ENCODE results near the gene NFE2L3.

DNA sequence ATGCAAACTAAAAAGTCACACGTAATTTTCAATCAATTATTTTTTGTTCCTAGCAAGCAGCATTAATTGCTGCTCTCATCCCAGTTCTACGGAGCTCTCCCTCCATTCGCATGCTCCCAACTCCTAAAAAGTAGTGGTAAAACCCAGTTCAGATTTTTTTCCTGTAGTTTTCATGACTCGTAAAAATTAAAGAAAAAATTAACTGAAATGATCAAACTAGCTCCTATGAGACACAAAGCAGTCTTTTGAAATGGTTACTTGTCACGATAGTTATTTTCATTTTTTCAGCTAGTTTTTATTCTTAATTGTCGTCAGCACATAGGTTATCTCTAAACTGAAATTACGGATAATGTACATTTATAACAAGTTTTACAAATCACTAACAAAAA is 46.8 kb downstream of the NFE2L3 start:
- TF ChIP-seq YY1 (IDR thresholded peaks at IDR 0.05; ENCODE audit: insufficient read depth, insufficient read length) = no peak
- no peak for TF ChIP-seq ZNF274 (IDR thresholded peaks at IDR 0.05; ENCODE audit: low read depth, low read length)

Measured in NT2/D1 (cell line).